GM18951 (cell line): ENCODE results near the gene MMS19.

Experiments
- POLR2A ChIP-seq: IDR thresholded peaks from 4 replicates; pipeline ENCODE4 v1.6.1; 2011; ENCODE audit warnings: mild to moderate bottlenecking; ENCODE audit not compliant: insufficient read length, insufficient read depth; ENCODE audit errors: extremely low read depth
- in situ Hi-C: fragments of 300-500 bp; cut with MboI; formaldehyde crosslinking; loops from one replicate; pipeline ENCODE4 v1.12.0; 2022; ENCODE audit warnings: low sequenced_read_pairs, mixed read lengths, inconsistent platforms; ENCODE audit not compliant: unreplicated experiment

The MMS19 gene

DNA sequence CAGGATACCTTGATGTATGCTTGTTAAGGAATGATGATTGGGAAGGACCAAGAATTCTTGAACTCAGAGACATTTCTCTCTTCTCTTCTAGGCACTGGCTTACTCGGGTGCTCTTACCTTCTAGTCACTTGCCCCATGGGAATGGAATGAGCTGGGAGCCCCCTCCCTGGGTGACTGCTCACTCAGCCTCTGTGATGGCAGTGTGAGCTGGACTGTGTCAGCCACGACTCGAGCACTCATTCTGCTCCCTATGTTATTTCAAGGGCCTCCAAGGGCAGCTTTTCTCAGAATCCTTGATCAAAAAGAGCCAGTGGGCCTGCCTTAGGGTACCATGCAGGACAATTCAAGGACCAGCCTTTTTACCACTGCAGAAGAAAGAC is 41.5 kb downstream of the MMS19 start:
- in situ Hi-C loops = no loop called here
- TF ChIP-seq POLR2A = no peak

GRCh38 chr10:97456034-97456685 is 42.1 kb downstream of the MMS19 start:
- peak; percentile 18 for TF ChIP-seq POLR2A
- in situ Hi-C loops = no loop called here

GRCh38 chr10:97454330-97455036 is 43.7 kb downstream of the MMS19 start:
- TF ChIP-seq POLR2A = no peak

DNA sequence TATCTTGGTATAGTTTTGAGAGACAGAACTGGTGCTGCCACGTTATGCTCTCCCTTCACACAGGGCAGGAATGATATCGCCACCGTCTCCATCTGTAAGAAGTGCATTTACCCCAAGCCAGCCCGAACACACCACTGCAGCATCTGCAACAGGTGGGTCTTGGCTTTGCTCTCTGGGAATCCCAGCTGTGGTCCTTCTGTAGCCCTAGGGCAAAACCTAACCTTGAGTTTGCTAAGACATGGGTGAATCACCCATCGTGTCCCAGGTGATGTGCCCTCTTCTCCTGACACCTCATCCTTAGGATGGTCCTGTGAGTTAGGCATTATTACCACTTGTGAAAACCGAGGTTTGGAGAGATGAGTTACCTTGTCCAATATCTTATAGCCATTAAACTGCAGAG is 45.9 kb downstream of the MMS19 start:
- in situ Hi-C loops = no loop called here
- TF ChIP-seq POLR2A = no peak

More at GRCh38 chr10:97454330-97455036, 43.7 kb downstream of the MMS19 start:
- in situ Hi-C loops = no loop called here

GRCh38 chr10:97451605-97452004 is 46.6 kb downstream of the MMS19 start:
- in situ Hi-C loops = no loop called here
- no peak for TF ChIP-seq POLR2A

- in situ Hi-C loops = no loop called here
- no peak for TF ChIP-seq POLR2A
These were observed 47.4 kb downstream of the MMS19 start for GRCh38 chr10:97450828-97451227.

GRCh38 chr10:97445722-97446639 is 52.2 kb downstream of the MMS19 start, which contains the start of the genes EXOSC1 and ZDHHC16:
Gene EXOSC1, minus strand, starts transcription at chr10:97446006. Its CDS starts 21 bp downstream, at chr10:97445985.
Gene ZDHHC16, plus strand, starts transcription at chr10:97446175. Its CDS starts 5,501 bp downstream, at chr10:97451676.
- in situ Hi-C loops = no loop called here
- peak; percentile 92 for TF ChIP-seq POLR2A

- in situ Hi-C loops = no loop called here
These were observed 52.9 kb downstream of the MMS19 start for GRCh38 chr10:97445357-97445721.

GRCh38 chr10:97444212-97444611 is 54.0 kb downstream of the MMS19 start:
- TF ChIP-seq POLR2A = no peak

More at GRCh38 chr10:97445357-97445721, 52.9 kb downstream of the MMS19 start:
- no peak for TF ChIP-seq POLR2A

DNA sequence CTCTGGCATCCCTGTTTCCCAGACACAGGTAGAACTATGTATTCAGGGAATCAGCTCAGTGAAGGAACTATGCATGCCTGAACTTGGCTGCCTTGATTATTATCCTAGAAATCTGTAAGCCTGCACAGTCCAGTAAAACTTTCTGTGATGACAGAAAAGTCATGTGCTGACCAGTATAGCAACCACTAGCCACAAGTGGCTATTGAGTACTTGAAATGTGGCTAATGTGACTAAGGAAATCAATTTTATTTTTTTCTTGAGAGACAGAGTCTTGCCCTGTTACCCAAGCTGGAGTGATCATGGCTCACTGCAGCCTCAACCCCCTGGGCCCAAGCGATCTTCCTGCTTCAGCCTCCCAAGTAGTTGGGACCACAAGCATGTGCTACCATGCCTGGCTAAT is 55.9 kb downstream of the MMS19 start:
- in situ Hi-C loops = no loop called here
- TF ChIP-seq POLR2A = no peak

More at GRCh38 chr10:97444212-97444611, 54.0 kb downstream of the MMS19 start:
- in situ Hi-C loops = no loop called here

DNA sequence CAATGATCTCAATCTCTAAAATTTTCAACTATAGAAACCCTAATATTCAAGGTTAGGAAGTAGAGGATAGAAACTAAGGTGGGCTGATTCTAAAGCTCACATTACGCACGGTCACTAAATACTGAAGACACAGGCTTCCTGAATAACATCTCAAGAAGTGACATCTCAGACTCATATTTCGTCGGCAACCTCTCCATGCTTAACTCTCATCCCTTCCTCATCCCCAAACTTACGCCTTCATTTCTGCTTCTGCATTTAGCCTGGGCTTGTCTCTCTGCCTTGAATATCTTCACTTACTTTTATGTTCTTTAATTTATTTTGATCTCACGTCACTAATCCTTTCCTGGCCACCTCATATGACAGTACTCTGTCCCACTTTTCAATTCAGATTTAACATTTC is 63.0 kb downstream of the MMS19 start:
- in situ Hi-C loops = no loop called here
- TF ChIP-seq POLR2A = no peak

DNA sequence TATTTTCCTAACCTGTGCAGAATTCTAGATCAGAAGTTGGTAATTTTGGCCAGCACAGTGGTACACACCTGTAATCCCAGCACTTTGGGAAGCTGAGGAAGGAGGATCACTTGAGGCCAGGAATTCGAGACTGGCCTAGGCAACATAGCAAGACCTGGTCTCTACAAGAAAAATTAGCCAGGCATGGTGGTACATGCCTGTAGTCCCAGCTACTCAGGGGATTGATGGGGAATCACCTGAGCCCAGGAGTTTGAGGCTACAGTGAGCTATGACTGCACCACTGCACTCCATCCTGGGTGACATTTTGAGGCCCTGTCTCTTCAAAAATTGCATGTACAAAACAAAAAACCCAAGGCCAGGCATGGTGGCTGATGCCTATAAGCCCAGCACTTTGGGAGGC is 63.7 kb downstream of the MMS19 start:
- TF ChIP-seq POLR2A = no peak
- in situ Hi-C loops = no loop called here

DNA sequence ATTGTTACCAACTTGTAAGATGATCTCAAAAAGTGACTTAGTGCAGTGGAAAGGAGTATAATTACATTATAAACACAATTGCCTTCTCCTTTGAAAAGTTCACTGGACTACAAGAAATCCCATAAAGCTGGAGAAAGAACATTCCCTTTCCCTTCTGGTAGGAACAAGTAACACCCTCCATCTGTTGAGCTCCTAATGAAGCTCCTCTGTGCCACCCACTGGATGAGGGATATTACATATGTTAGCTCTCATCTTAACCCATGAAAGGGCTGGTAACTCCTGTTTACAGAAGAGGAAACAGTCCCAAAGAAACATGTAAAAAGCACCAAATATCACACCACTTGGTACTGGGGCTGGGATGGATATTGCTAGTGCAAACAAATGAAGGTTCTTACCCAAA is 64.2 kb downstream of the MMS19 start:
- TF ChIP-seq POLR2A = no peak
- in situ Hi-C loops = no loop called here
